Measurements from ENCODE around the gene MGLL.

The MGLL gene

GRCh38 chr3:127835993-127836882 is 13.9 kb upstream of the MGLL start:
- in situ Hi-C loops (cut with HindIII; ENCODE audit: low sequenced_read_pairs), result no loop called here

GRCh38 chr3:127834771-127835170 is 12.5 kb upstream of the MGLL start:
- in situ Hi-C loops (cut with HindIII; ENCODE audit: low sequenced_read_pairs), result no loop called here

- in situ Hi-C loops (cut with HindIII; ENCODE audit: low sequenced_read_pairs), result no loop called here
These were observed 11.1 kb upstream of the MGLL start for GRCh38 chr3:127833281-127834032.

- in situ Hi-C loops (cut with HindIII; ENCODE audit: low sequenced_read_pairs), result no loop called here
These were observed 9.4 kb upstream of the MGLL start for GRCh38 chr3:127831723-127832172.

- in situ Hi-C loops (cut with HindIII; ENCODE audit: low sequenced_read_pairs), result no loop called here
These were observed 7.2 kb upstream of the MGLL start for GRCh38 chr3:127829537-127829936.

GRCh38 chr3:127827808-127828207 is 5.5 kb upstream of the MGLL start:
- in situ Hi-C loops (cut with HindIII; ENCODE audit: low sequenced_read_pairs), result no loop called here

- in situ Hi-C loops (cut with HindIII; ENCODE audit: low sequenced_read_pairs), result no loop called here
These were observed 3.4 kb upstream of the MGLL start for GRCh38 chr3:127825756-127826155.

- in situ Hi-C loops (cut with HindIII; ENCODE audit: low sequenced_read_pairs), result no loop called here
These were observed 2.0 kb upstream of the MGLL start for GRCh38 chr3:127824151-127824825.

- in situ Hi-C loops (cut with HindIII; ENCODE audit: low sequenced_read_pairs), result no loop called here
These were observed 1.1 kb upstream of the MGLL start for GRCh38 chr3:127823426-127823857.

GRCh38 chr3:127822682-127823425 is 539 bp upstream of the MGLL start:
- in situ Hi-C loops (cut with HindIII; ENCODE audit: low sequenced_read_pairs), result no loop called here

- in situ Hi-C loops (cut with HindIII; ENCODE audit: low sequenced_read_pairs), result no loop called here
These were observed 921 bp downstream of the MGLL start for GRCh38 chr3:127821394-127821793.

- in situ Hi-C loops (cut with HindIII; ENCODE audit: low sequenced_read_pairs), result no loop called here
These were observed 1.4 kb downstream of the MGLL start for GRCh38 chr3:127820826-127821313.

GRCh38 chr3:127820221-127820825 is 2.0 kb downstream of the MGLL start:
- in situ Hi-C loops (cut with HindIII; ENCODE audit: low sequenced_read_pairs), result no loop called here

- in situ Hi-C loops (cut with HindIII; ENCODE audit: low sequenced_read_pairs), result no loop called here
These were observed 2.7 kb downstream of the MGLL start for GRCh38 chr3:127819656-127820055.

GRCh38 chr3:127819086-127819485 is 3.2 kb downstream of the MGLL start:
- in situ Hi-C loops (cut with HindIII; ENCODE audit: low sequenced_read_pairs), result no loop called here

GRCh38 chr3:127817406-127817841 is 4.9 kb downstream of the MGLL start:
- in situ Hi-C loops (cut with HindIII; ENCODE audit: low sequenced_read_pairs), result no loop called here

- in situ Hi-C loops (cut with HindIII; ENCODE audit: low sequenced_read_pairs), result no loop called here
These were observed 5.4 kb downstream of the MGLL start for GRCh38 chr3:127816783-127817405.

GRCh38 chr3:127815641-127816605 is 6.4 kb downstream of the MGLL start:
- in situ Hi-C loops (cut with HindIII; ENCODE audit: low sequenced_read_pairs), result no loop called here

All from endothelial cell of hepatic sinusoid (primary cell).